GM23338 (cell line): Measurements from ENCODE around the gene FBXL17. TPM values are rescaled to one million over a fixed set of nuclear protein-coding genes. Genes with fewer than 3 reads are reported as not detected.

Experiments used
- ATAC-seq: fragments of 200-7000 bp; cut with Tn5 transposase; 3 replicates; pipeline ENCODE4 v1.9.1; 2020
- DNase-seq: peaks from one replicate; pipeline ENCODE4 v3.0.0-alpha.2; 2015; ENCODE audit warnings: low spot score
- H2AFZ ChIP-seq: fragments of 200-600 bp; sonication (generic); 2 replicates; pipeline ENCODE4 v1.8.0; 2016; ENCODE audit warnings: antibody characterized with exemption, mild to moderate bottlenecking, moderate library complexity
- H3F3A ChIP-seq: fragments of 200-600 bp; sonication (generic); replicated peaks from 2 replicates; pipeline ENCODE4 v1.8.0; 2017; ENCODE audit warnings: antibody characterized with exemption, mixed run types, low read depth
- H3K27ac ChIP-seq: fragments of 200-600 bp; sonication (generic); 2 replicates; pipeline ENCODE4 v1.6.1; 2016; ENCODE audit warnings: low read depth
- H3K27me3 ChIP-seq: fragments of 200-600 bp; sonication (generic); 2 replicates; pipeline ENCODE4 v1.8.0; 2016; ENCODE audit warnings: mild to moderate bottlenecking, mixed run types, moderate library complexity; ENCODE audit not compliant: insufficient read depth
- H3K36me3 ChIP-seq: fragments of 200-600 bp; sonication (generic); 2 replicates; pipeline ENCODE4 v1.8.0; 2016; ENCODE audit warnings: mild to moderate bottlenecking; ENCODE audit not compliant: insufficient read depth
- H3K4me1 ChIP-seq: fragments of 200-600 bp; sonication (generic); 2 replicates; pipeline ENCODE4 v1.8.0; 2016; ENCODE audit warnings: mild to moderate bottlenecking, moderate library complexity; ENCODE audit not compliant: insufficient read depth
- H3K4me2 ChIP-seq: fragments of 200-600 bp; sonication (generic); 2 replicates; pipeline ENCODE4 v1.7.1; 2017; ENCODE audit warnings: mixed run types
- H3K4me3 ChIP-seq: fragments of 200-600 bp; sonication (generic); 2 replicates; pipeline ENCODE4 v1.6.1; 2016; ENCODE audit warnings: mixed run types
- H3K79me2 ChIP-seq: fragments of 200-600 bp; sonication (generic); replicated peaks from 2 replicates; pipeline ENCODE4 v1.8.0; 2017; ENCODE audit warnings: mild to moderate bottlenecking; ENCODE audit not compliant: insufficient read depth
- H3K9me2 ChIP-seq: fragments of 200-600 bp; sonication (generic); 2 replicates; pipeline ENCODE4 v1.8.0; 2017; ENCODE audit not compliant: insufficient read depth
- H4K20me1 ChIP-seq: fragments of 200-600 bp; sonication (generic); replicated peaks from 2 replicates; pipeline ENCODE4 v1.8.0; 2017; ENCODE audit warnings: mild to moderate bottlenecking; ENCODE audit not compliant: insufficient read depth
- H3K27ac Mint-ChIP-seq: 2 replicates; pipeline ENCODE4 v1.8.0; 2020; ENCODE audit warnings: inconsistent platforms, mild to moderate bottlenecking, moderate library complexity, mixed read lengths
- H3K27me3 Mint-ChIP-seq: 3 replicates; pipeline ENCODE4 v1.8.0; 2022; ENCODE audit warnings: low read depth, mild to moderate bottlenecking, moderate library complexity, mixed read lengths, inconsistent platforms; ENCODE audit not compliant: insufficient read depth, poor library complexity
- H3K36me3 Mint-ChIP-seq: 3 replicates; pipeline ENCODE4 v1.8.0; 2021; ENCODE audit warnings: low read depth, mild to moderate bottlenecking, inconsistent platforms, moderate library complexity, mixed read lengths
- H3K4me1 Mint-ChIP-seq: 3 replicates; pipeline ENCODE4 v1.8.0; 2020; ENCODE audit warnings: mild to moderate bottlenecking, inconsistent platforms, mixed read lengths
- H3K4me3 Mint-ChIP-seq: 3 replicates; pipeline ENCODE4 v1.8.0; 2021; ENCODE audit warnings: moderate library complexity, mild to moderate bottlenecking, inconsistent platforms, mixed read lengths
- H3K9me3 Mint-ChIP-seq: 3 replicates; pipeline ENCODE4 v1.8.0; 2020; ENCODE audit warnings: moderate library complexity, mild to moderate bottlenecking, inconsistent platforms, mixed read lengths
- CREB1 ChIP-seq: fragments of 250-450 bp; sonication (Bioruptor Pico); IDR thresholded peaks from 2 replicates; pipeline ENCODE4 v1.5.0; 2020; ENCODE audit warnings: low read depth, mild to moderate bottlenecking, moderate library complexity
- CTCF ChIP-seq, 2 experiments: fragments of 200-600 bp in 1 of 2; sonication (generic) in 1 of 2; conservative IDR thresholded peaks; 2 replicates each; pipeline versions ENCODE4 v1.5.1 to v1.6.1; 2016 to 2017; ENCODE audit warnings: antibody characterized with exemption in 2 of 2, low read depth in 2 of 2, mild to moderate bottlenecking in 2 of 2, moderate library complexity in 1 of 2
- ETS1 ChIP-seq: IDR thresholded peaks from 2 replicates; pipeline ENCODE4 v1.6.1; 2016; ENCODE audit warnings: antibody characterized with exemption
- EZH2 ChIP-seq: fragments of 200-600 bp; sonication (generic); IDR thresholded peaks from one replicate; pipeline ENCODE4 v1.8.0; 2017; ENCODE audit warnings: antibody characterized with exemption, mild to moderate bottlenecking, low read depth; ENCODE audit not compliant: unreplicated experiment
- EZH2phosphoT487 ChIP-seq: fragments of 200-600 bp; sonication (generic); IDR thresholded peaks from one replicate; pipeline ENCODE4 v1.8.1; 2018; ENCODE audit warnings: antibody characterized with exemption; ENCODE audit not compliant: unreplicated experiment
- JUNB ChIP-seq: IDR thresholded peaks from one replicate; pipeline ENCODE4 v1.6.1; 2016; ENCODE audit warnings: antibody characterized with exemption; ENCODE audit not compliant: unreplicated experiment
- POLR2AphosphoS5 ChIP-seq: IDR thresholded peaks from 2 replicates; pipeline ENCODE4 v1.6.1; 2016; ENCODE audit warnings: antibody characterized with exemption, low read depth
- STAT1 ChIP-seq: IDR thresholded peaks from one replicate; pipeline ENCODE4 v1.6.1; 2016; ENCODE audit warnings: antibody characterized with exemption; ENCODE audit not compliant: unreplicated experiment
- ZNF114 ChIP-seq: fragments of 250-450 bp; sonication (Bioruptor Pico); IDR thresholded peaks from 2 replicates; pipeline ENCODE4 v1.5.0; 2020; ENCODE audit warnings: mild to moderate bottlenecking, moderate library complexity
- ZNF331 ChIP-seq: fragments of 250-450 bp; sonication (Bioruptor Pico); IDR thresholded peaks from 2 replicates; pipeline ENCODE4 v1.5.0; 2020; ENCODE audit warnings: low read depth, mild to moderate bottlenecking, moderate library complexity
- ZNF462 ChIP-seq: fragments of 250-450 bp; sonication (Bioruptor Pico); IDR thresholded peaks from 2 replicates; pipeline ENCODE4 v1.5.0; 2020; ENCODE audit warnings: mild to moderate bottlenecking, moderate library complexity
- polyA plus RNA-seq: library from polyadenylated mRNA; unstranded; fragments of >200 nt; fragmentation: Nextera tagmentation; extraction: Ambion mirVana; gene quantifications from 2 replicates; pipeline ENCODE4 v1.2.1, GENCODE V29; 2016
- total RNA-seq: library from RNA; depleted of rRNA; stranded (reverse); fragments of >200 nt; shearing (Covaris generic); gene quantifications from 2 replicates; pipeline ENCODE4 v1.2.3, GENCODE V29; 2014

The FBXL17 gene
- total and polyA plus RNA-seq, 2 experiments from 2014 or later, result 2.0 to 2.7 TPM

- H3K27me3 ChIP-seq, result no peaks in the 10 kb centered on the region
Measured at GRCh38 chr5:107943923-107944322, 438.0 kb downstream of the FBXL17 start.

GRCh38 chr5:107941036-107941435 is 440.9 kb downstream of the FBXL17 start:
- DNase-seq, result no peak
- H3K79me2 ChIP-seq, result no peaks in the 10 kb centered on the region
- no peak overlapping the region for H3K4me3 Mint-ChIP-seq
- no peaks in the 10 kb centered on the region for H4K20me1 ChIP-seq
- no peaks in the 10 kb centered on the region; the same call in 1 of the 2 replicates for H3K9me2 ChIP-seq
- no peaks in the 10 kb centered on the region for H3F3A ChIP-seq
- no peak overlapping the region for H3K4me2 ChIP-seq
- no peaks in the 10 kb centered on the region for H3K27me3 ChIP-seq
- peaks cover 2% of the 10 kb centered on the region for H3K27me3 Mint-ChIP-seq
- ATAC-seq, result no peak
- no peaks in the 10 kb centered on the region for H3K9me3 Mint-ChIP-seq
- H3K36me3 Mint-ChIP-seq, result no peaks in the 10 kb centered on the region
- H3K4me1 Mint-ChIP-seq, result peaks cover 19% of the 10 kb centered on the region
- H3K27ac ChIP-seq, result no peak overlapping the region
- H3K4me1 ChIP-seq, result peaks cover 14% of the 10 kb centered on the region
- no peak overlapping the region for H3K4me3 ChIP-seq
- no peak overlapping the region for H2AFZ ChIP-seq
- no peak overlapping the region for H3K27ac Mint-ChIP-seq
- H3K36me3 ChIP-seq, result no peaks in the 10 kb centered on the region
- TF ChIP-seq ZNF462 (CRISPR knock-in tag), result no peak
- TF ChIP-seq ZNF331 (CRISPR knock-in tag), result no peak
- no peak for TF ChIP-seq CTCF (conservative IDR thresholded peaks at IDR 0.05; ENCODE audit: low read depth in 2 of 2)
- TF ChIP-seq JUNB, result no peak
- TF ChIP-seq EZH2, result no peak
- no peak for TF ChIP-seq EZH2phosphoT487
- no peak for TF ChIP-seq POLR2AphosphoS5
- no peak for TF ChIP-seq CREB1 (CRISPR knock-in tag)
- TF ChIP-seq ETS1, result no peak
- TF ChIP-seq ZNF114, result no peak
- TF ChIP-seq STAT1, result no peak

More at GRCh38 chr5:107943923-107944322, 438.0 kb downstream of the FBXL17 start:
- DNase-seq (no peak), ATAC-seq (no peak)
- peaks cover 3% of the 10 kb centered on the region for H3K27me3 Mint-ChIP-seq
- Histone ChIP-seq H3K36me3 (no peaks in the 10 kb centered on the region), H3K79me2 (no peaks in the 10 kb centered on the region), H2AFZ (no peak overlapping the region), H3K4me2 (no peak overlapping the region), H3K4me3 (no peak overlapping the region), H4K20me1 (no peaks in the 10 kb centered on the region), H3F3A (no peaks in the 10 kb centered on the region), H3K27ac (no peak overlapping the region), H3K4me1 (0 out of 2 replicates have a peak, but pooled peaks cover 3% of the 10 kb centered on the region), H3K9me2 (no peaks in the 10 kb centered on the region; the same call in 1 of the 2 replicates)
- H3K4me1 Mint-ChIP-seq, result peaks cover 10% of the 10 kb centered on the region
- no peak overlapping the region for H3K4me3 Mint-ChIP-seq
- TF ChIP-seq EZH2phosphoT487 (no peak), ZNF331 (CRISPR knock-in tag) (no peak)
- no peaks in the 10 kb centered on the region for H3K9me3 Mint-ChIP-seq
- no peak overlapping the region for H3K27ac Mint-ChIP-seq
- no peaks in the 10 kb centered on the region for H3K36me3 Mint-ChIP-seq
